ENCODE measurements around the gene COPZ1.
"Not testable (repeated sequence)": the region's sequence is repeated elsewhere in the genome, so short reads cannot be mapped to it uniquely, and the experiment has no call there.

COPZ1 gene

DNA sequence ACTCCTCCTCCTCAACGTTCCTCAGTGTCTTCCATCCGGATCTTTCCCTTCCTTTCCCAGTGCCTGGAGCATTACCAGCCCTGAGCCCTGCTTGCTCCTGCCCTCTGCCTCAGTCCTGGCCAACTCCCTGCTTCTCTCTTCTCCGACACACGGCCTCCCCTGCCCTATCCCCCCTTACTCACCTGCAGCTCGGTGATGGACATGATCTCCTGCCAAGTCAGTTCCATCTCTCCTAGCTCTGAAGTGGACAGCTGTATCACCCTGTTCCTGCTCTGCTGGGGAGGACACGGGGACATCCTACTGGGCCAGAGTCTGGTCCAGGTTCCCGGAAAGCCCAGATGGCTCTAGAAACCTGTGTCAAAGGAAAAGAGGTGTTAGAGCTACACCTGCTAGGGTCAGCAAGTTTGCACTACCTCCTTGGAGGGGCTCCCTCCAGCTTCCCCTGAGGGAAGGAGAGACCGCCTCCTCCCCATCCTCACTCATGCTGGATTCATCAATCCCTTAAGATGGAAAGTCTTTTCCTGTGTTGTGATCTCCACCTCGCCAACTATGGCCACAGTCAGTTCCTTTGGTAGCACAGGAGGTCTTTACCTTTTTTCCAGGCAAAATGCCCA is 29.9 kb upstream of the COPZ1 start:
- DNase-seq = no peak

GRCh38 chr12:54296393-54297099 is 28.4 kb upstream of the COPZ1 start:
- no peak for DNase-seq

DNA sequence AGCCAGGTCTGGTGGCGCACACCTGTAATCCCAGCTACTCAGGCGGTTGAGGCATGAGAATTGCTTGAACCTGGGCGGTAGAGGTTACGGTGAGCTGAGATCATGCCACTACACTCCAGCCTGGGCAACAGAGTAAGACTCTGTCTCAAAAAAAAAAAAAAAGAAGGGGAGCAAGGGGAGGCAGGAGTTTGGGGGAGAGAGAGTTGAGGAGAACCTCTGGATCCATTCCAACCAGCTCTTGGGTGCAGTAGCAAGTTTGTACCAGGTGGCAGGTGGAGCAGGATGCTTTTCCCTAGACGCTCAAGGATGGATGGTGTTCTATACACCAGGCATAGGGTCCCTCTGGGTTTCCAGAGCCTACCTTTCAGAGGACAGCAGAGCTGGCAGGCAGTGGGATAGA is 26.0 kb upstream of the COPZ1 start:
- DNase-seq = no peak

DNA sequence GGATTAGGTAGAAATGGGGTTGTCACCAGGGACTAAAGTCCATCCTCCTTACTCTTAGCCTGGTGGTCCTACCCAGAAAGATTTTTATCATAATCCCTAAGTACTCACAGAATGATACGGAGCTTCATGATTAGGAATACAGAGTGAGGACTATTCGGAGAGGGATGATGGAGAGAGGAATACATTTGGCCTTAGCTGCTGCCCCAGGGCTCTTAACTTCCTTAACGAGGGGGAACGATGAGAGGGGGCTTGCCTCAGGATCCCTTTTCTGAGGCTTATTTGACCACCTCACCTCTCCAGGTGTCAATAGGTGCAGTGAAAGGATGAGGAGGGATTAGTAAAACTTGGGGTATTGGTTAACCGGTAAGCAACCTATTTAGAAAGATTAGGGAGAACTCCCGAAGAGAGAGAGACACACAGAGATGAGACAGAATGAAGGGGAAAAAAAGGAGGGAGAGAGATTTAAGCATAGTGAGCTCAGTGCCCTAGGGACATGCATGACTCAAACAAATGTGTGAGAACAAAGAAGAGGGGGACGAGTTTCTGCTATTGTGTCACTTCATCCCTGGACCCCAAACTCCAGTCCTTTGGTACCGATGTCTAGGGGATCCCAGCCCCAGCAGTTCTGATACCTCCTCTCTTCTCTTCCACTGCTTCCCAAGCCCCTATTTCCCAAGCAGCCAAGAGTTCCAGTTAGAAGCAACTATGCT is 25.3 kb upstream of the COPZ1 start:
- no peak for DNase-seq

DNA sequence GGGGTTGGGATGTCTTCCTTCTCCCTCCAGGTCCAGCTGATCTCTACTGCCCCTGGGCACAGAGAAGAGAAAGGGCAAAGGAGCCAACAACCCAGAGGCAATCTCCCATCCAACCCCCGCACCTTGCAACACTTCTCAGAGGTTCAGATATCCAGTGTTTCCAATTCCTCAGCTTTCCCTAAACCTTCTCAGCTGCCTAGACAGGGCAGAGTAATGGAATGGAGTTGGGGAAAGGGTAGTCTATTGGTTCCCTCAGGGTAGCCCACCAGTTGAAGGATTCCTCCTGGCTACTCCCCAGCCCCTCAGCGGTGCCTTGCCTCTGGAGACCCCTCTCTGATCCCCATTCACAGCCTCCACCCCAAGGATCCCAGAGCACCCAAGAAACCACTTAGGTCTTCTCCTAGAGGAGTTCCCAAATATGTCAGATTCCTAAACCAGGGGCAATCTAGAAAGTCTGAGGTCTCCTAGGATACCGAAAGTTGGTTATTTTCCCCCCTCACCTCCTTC is 24.7 kb upstream of the COPZ1 start:
- DNase-seq = no peak

DNA sequence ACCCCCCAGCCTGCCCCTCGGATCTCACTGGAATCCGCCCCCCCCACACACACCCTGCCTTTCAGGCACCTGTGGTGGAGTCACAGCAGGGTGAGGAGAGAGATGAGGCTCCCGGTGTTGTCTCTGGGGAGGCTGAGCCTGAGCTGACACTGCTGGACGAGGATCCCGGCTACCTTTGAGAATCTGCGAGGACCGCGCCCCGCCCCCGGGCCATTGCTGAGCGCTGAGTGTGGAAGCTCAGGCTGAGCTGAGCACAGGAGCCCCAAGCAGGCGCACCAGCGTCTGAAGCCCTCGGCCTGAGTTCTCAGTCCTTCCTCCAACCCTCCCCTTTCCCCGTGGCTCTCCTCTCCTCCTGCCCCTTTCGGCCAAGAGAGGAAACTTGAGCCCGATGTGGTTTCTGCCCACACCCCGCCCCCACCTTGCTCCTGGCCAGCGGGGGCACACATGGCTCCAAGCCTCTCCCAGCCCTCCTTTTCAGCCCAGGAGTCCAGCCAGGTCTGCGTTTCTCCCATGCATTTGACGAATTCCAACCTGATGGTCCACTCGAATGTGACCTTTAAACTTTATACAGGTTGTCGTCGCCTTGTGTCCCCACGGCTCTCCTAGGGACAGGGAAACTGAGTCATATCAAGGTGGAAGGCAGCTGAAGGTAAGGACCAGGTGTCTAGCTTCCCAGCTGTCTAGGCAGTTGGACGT is 24.1 kb upstream of the COPZ1 start, which contains the start of gene NFE2:
TSS of gene NFE2 (minus strand) at position 284 of the 696 bp plus-strand sequence. CDS start 5,767 bp downstream, outside the sequence.
- DNase-seq = no peak

- no peak for DNase-seq
Measured at GRCh38 chr12:54301428-54302048, 23.4 kb upstream of the COPZ1 start.

GRCh38 chr12:54303640-54304039 is 21.3 kb upstream of the COPZ1 start:
- DNase-seq = no peak

DNA sequence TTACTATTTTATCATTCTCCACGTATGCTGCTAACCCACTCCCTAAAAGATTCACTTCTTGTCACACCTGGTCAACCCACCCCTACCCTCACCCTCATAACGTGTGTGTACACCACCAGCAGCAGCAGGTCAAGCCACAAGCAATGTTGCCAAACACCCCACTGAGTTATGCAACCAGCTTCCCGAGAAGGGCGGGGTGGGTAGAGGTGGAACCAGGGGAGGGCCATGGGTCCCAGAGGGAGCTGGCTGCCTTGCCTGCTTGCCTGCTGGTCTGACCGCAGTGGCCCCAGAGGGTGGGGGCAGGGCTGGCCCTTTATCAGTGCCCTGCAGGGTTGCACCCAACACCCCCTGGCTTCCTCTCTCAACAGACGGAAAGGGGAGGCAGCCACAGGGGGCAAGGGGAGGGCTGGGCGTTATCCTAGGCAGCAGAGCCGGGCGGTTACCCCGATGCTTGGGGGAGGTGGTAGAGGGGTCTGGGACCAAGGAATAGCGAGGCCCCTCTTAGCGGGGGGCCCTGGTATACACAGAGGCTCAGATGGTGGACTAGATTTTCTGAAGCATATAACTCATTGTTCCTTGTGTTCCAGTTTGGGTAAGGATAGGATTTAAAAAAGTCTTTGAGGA is 20.6 kb upstream of the COPZ1 start:
- DNase-seq = no peak

- no peak for DNase-seq
Measured at GRCh38 chr12:54306925-54307741, 17.8 kb upstream of the COPZ1 start.

DNA sequence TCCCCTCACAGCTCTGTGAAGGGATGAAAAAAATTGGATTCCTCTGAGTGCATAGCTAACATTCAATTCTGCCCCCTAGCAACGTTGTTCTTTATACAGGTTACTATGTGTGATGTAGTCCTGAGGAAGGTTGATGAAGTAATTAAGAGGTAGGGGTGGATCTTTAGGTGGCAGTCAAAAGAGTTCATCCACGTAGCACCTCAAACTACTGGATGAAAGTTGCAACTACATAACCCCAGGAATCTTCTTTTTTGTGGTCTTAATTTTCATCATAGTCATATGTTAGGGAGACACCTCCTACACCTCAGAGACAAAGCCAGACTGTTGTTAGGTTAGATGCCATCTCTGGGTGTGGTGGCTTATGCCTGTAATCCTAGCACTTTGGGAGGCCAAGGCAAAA is 13.9 kb upstream of the COPZ1 start:
- no peak for DNase-seq

GRCh38 chr12:54312309-54312708 is 12.6 kb upstream of the COPZ1 start:
- DNase-seq = not testable (repeated sequence)

DNA sequence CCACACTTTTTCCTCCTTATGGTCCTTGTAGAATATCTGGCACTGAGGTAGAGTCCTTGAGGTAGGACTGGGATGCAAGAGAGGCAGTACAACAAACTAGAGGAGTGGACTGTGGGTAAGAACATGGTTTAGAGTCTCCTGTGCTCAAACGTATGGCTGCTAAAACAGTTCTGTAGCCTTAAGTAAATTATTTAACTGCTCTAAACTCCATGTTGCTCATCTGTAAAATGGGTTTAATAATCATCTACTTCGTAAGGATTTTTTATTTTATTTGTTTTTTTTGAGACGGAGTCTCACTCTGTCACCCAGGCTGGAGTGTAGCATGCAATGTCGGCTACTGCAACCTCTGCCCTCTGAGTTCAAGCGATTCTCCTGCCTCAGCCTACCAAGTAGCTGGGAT is 3.6 kb upstream of the COPZ1 start:
- no peak for DNase-seq

DNA sequence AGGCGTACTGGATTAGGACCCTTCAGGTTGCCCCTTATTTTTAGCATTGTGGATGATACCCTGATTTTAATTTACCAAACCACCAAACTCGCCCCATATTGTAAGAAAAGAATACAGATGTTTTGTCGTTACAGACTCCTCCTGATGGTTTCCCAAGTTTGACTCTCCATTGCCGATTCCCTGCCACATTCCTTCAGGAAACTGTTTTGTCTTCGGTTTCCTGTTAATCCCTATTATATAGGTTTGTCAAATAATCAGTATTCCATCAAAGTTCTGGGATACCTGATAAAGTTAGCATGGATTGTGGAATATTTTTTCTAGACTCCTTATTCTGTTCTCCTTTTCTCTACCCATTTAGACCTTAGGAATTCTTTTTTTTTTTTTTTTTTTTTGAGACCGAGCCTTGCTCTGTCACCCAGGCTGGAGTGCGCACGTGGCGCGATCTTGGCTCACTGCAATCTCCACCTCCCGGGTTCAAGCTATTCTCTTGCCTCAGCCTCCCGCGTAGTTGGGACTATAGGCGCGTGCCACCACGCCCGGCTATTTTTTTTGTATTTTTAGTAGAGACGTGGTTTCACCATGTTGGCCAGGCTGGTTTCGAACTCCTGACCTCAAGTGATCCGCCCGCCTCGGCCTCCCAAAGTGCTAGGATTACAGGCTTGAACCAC is 645 bp downstream of the COPZ1 start:
- not testable (repeated sequence) for DNase-seq

DNA sequence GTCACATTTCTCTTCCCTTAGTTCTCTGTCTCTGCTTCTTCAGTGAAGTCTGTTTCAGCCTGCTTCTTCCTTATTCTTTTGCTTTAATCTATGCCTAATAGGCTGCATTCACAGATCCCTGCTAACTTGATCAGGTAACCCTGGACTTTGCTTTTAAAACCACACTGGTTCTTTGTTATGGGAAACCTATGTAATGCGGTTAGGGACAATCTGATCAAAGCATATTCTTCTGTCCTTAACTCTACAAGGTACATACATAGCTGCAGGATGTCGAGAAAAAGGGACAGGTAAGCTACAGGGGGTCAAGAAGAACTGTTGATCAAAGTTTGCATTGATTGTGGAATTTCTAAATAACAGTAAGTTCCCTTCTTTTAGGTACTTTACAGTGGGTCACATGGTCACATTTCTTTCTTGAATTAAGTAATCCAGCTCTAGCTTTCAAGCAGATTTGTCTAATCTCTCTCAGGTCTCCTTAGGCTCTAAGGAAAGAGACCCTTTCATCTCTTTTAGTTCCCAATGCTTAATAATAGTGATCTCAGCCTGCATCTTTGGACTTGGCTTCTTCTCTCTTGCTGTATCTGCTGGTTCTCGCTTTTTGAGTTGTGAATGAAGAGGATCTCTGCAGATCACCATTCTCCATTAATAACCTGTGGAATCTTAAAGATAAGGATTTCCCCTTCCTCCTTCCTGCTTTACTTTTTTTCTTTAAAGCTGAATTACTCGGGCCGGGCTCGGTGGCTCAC is 3.8 kb downstream of the COPZ1 start:
- DNase-seq = no peak

DNA sequence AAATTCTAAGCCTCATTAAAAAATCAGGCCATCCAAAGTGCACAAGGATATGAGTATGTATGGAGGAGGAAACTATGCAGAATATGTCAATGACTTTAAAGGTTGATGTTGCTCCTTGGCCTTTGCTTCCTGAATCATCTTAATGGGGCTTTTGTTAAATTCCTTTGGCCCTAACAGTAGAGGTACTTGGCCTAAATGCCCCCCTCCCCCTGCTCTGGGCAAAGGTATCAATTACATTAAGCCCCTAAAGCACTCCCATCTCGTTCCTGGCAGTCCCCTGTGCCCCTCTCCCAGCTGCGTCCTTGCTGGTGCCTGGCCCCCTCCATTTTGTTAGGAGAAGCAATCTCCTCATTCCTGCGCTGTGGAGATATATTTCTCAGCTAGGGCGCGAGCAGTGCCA is 4.8 kb downstream of the COPZ1 start:
- no peak for DNase-seq

- no peak for DNase-seq
Measured at GRCh38 chr12:54330442-54330841, 5.5 kb downstream of the COPZ1 start.

- no peak for DNase-seq
Measured at GRCh38 chr12:54331461-54331860, 6.5 kb downstream of the COPZ1 start.

DNA sequence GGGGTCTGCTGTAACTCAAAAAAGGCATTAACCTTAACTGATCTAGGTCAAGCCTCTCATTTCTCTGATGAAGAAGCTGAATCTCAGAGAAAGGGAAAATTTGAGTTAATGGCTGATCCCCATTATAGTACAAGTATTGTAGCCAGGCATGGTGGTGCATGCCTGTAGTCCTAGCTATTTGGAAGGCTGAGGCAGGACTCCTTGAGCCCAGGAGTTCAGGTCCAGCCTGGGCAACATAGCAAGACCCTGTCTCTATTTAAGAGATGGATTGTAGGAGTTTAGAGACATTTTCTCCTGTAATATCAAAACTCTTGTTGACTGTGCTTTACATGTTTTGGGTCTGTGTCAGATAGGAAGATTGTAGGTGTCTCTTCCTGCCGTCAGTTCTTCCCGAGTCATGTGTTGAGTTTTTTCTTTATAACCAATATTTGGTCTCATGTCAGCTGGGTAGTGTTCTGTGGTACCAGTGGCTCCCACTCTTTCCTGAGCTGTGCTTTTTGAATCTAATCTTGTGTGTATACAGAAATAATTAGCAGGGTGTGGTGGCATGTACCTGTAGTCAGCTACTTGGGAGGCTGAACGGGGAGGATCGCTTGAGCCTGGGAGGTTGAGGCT is 8.6 kb downstream of the COPZ1 start:
- DNase-seq = no peak
